ENCODE data around the gene ESR1. TPM values are rescaled to one million over a fixed set of nuclear protein-coding genes. Genes with fewer than 3 reads are reported as not detected.

Gene ESR1
- total RNA-seq, 1 experiment from 2014 or later = not detected

GRCh38 chr6:152117156-152118133 is 310.0 kb downstream of the ESR1 start:
- CTCF ChIA-PET = no interaction called here
- no peak for TF ChIP-seq CTCF (IDR thresholded peaks at IDR 0.05; ENCODE audit: insufficient read depth in 1 of 2, low read depth in 1 of 2, low read length in 1 of 2, severe bottlenecking in 1 of 2, unreplicated experiment in 1 of 2)
- intact Hi-C loops (cut with micrococcal nuclease; ENCODE audit: unreplicated experiment) = no loop called here
- no peaks in the 10 kb centered on the region for H3K27me3 Mint-ChIP-seq (ENCODE audit: insufficient read depth, unreplicated experiment)
- BruUV-seq (replicated peaks) = no TSS peak
- Histone ChIP-seq H3K36me3 (ENCODE audit: control insufficient read depth, insufficient read depth, low read length) (no peaks in the 10 kb centered on the region), H3K9me3 (no peaks in the 10 kb centered on the region), H3K27me3 (replicated peaks; ENCODE audit: control insufficient read depth, insufficient read depth, low read length) (no peaks in the 10 kb centered on the region; the same call in 1 of the 2 replicates), H3K4me3 (ENCODE audit: low read depth, low read length) (no peak overlapping the region), H3K4me1 (no peaks in the 10 kb centered on the region)
- no peaks in the 10 kb centered on the region for H3K36me3 Mint-ChIP-seq (ENCODE audit: insufficient read depth, unreplicated experiment)
- no peak overlapping the region for H3K27ac Mint-ChIP-seq (ENCODE audit: unreplicated experiment)
- no peaks in the 10 kb centered on the region for H3K9me3 Mint-ChIP-seq (ENCODE audit: unreplicated experiment)
- no peaks in the 10 kb centered on the region for H3K4me1 Mint-ChIP-seq (ENCODE audit: low read depth, unreplicated experiment)
- POLR2A ChIA-PET = no interaction called here
- DNase-seq = no peak
- H3K4me3 Mint-ChIP-seq (ENCODE audit: unreplicated experiment) = no peak overlapping the region

- TF ChIP-seq CTCF (IDR thresholded peaks at IDR 0.05; ENCODE audit: insufficient read depth in 1 of 2, low read depth in 1 of 2, low read length in 1 of 2, severe bottlenecking in 1 of 2, unreplicated experiment in 1 of 2) = no peak
- Mint-ChIP-seq H3K9me3 (ENCODE audit: unreplicated experiment) (no peaks in the 10 kb centered on the region), H3K4me1 (ENCODE audit: low read depth, unreplicated experiment) (no peaks in the 10 kb centered on the region), H3K4me3 (ENCODE audit: unreplicated experiment) (no peak overlapping the region), H3K27ac (ENCODE audit: unreplicated experiment) (no peak overlapping the region), H3K36me3 (ENCODE audit: insufficient read depth, unreplicated experiment) (no peaks in the 10 kb centered on the region), H3K27me3 (ENCODE audit: insufficient read depth, unreplicated experiment) (no peaks in the 10 kb centered on the region)
- POLR2A ChIA-PET = no interaction called here
- CTCF ChIA-PET = no interaction called here
- Histone ChIP-seq H3K9me3 (no peaks in the 10 kb centered on the region), H3K4me1 (no peaks in the 10 kb centered on the region), H3K27me3 (replicated peaks; ENCODE audit: control insufficient read depth, insufficient read depth, low read length) (no peaks in the 10 kb centered on the region; the same call in 1 of the 2 replicates), H3K36me3 (ENCODE audit: control insufficient read depth, insufficient read depth, low read length) (no peaks in the 10 kb centered on the region), H3K4me3 (ENCODE audit: low read depth, low read length) (no peak overlapping the region)
- intact Hi-C loops (cut with micrococcal nuclease; ENCODE audit: unreplicated experiment) = no loop called here
- no peak for DNase-seq
- no TSS peak for BruUV-seq (replicated peaks)
These were observed 310.7 kb downstream of the ESR1 start for GRCh38 chr6:152118224-152118623.

GRCh38 chr6:152118678-152119077 is 311.2 kb downstream of the ESR1 start:
- Histone ChIP-seq H3K27me3 (replicated peaks; ENCODE audit: control insufficient read depth, insufficient read depth, low read length) (no peaks in the 10 kb centered on the region; the same call in 1 of the 2 replicates), H3K4me3 (ENCODE audit: low read depth, low read length) (no peak overlapping the region), H3K9me3 (no peaks in the 10 kb centered on the region), H3K36me3 (ENCODE audit: control insufficient read depth, insufficient read depth, low read length) (no peaks in the 10 kb centered on the region), H3K4me1 (no peaks in the 10 kb centered on the region)
- CTCF ChIA-PET = no interaction called here
- Mint-ChIP-seq H3K4me3 (ENCODE audit: unreplicated experiment) (no peak overlapping the region), H3K9me3 (ENCODE audit: unreplicated experiment) (no peaks in the 10 kb centered on the region), H3K27me3 (ENCODE audit: insufficient read depth, unreplicated experiment) (no peaks in the 10 kb centered on the region), H3K4me1 (ENCODE audit: low read depth, unreplicated experiment) (no peaks in the 10 kb centered on the region), H3K27ac (ENCODE audit: unreplicated experiment) (no peak overlapping the region), H3K36me3 (ENCODE audit: insufficient read depth, unreplicated experiment) (no peaks in the 10 kb centered on the region)
- TF ChIP-seq CTCF (IDR thresholded peaks at IDR 0.05; ENCODE audit: insufficient read depth in 1 of 2, low read depth in 1 of 2, low read length in 1 of 2, severe bottlenecking in 1 of 2, unreplicated experiment in 1 of 2) = no peak
- no TSS peak for BruUV-seq (replicated peaks)
- DNase-seq = no peak
- POLR2A ChIA-PET = no interaction called here
- intact Hi-C loops (cut with micrococcal nuclease; ENCODE audit: unreplicated experiment) = no loop called here

Measured in Caco-2 (cell line).